Mesenchymal stem cell (in vitro differentiated cells and primary cell): Measurements from ENCODE around the gene OR2B2. TPM values are rescaled to one million over a fixed set of nuclear protein-coding genes. Genes with fewer than 3 reads are reported as not detected.
A peak's percentile ranks its signal among the peaks of the same experiment; 100 is the strongest.

ENCODE experiments used
- DNase-seq: peaks from one replicate; pipeline ENCODE4 v3.0.0-alpha.2; 2013
- H2AFZ ChIP-seq: one replicate; pipeline ENCODE4 v1.6.1; 2013; ENCODE audit warnings: low read depth, mild to moderate bottlenecking, control low read depth, inconsistent platforms, low read length, moderate library complexity
- H2AK5ac ChIP-seq: 2 replicates; pipeline ENCODE4 v1.6.1; 2013; ENCODE audit warnings: low read length, moderate library complexity, mild to moderate bottlenecking, inconsistent platforms; ENCODE audit not compliant: severe bottlenecking
- H2BK120ac ChIP-seq: one replicate; pipeline ENCODE4 v1.6.1; 2013; ENCODE audit warnings: low read depth, mild to moderate bottlenecking, inconsistent platforms, low read length, moderate library complexity
- H2BK12ac ChIP-seq, 2 experiments: one replicate each; pipeline ENCODE4 v1.6.1; 2013; ENCODE audit warnings: inconsistent platforms in 2 of 2, low read length in 2 of 2, mild to moderate bottlenecking in 2 of 2, moderate library complexity in 2 of 2, control low read depth in 1 of 2
- H2BK15ac ChIP-seq: one replicate; pipeline ENCODE4 v1.6.1; 2013; ENCODE audit warnings: mild to moderate bottlenecking, low read depth, inconsistent platforms; ENCODE audit not compliant: poor library complexity, severe bottlenecking
- H2BK5ac ChIP-seq: 2 replicates; pipeline ENCODE4 v1.6.1; 2013; ENCODE audit warnings: low read depth, mild to moderate bottlenecking, low read length, control low read depth, inconsistent platforms; ENCODE audit not compliant: poor library complexity, severe bottlenecking
- H3K14ac ChIP-seq, 2 experiments: one replicate each; pipeline ENCODE4 v1.6.1; 2013; ENCODE audit warnings: inconsistent platforms in 2 of 2, low read length in 2 of 2, control low read depth in 1 of 2, mild to moderate bottlenecking in 1 of 2, moderate library complexity in 1 of 2
- H3K18ac ChIP-seq, 2 experiments: one replicate each; pipeline ENCODE4 v1.6.1; 2013; ENCODE audit warnings: inconsistent platforms in 2 of 2, low read length in 2 of 2, control low read depth in 1 of 2, low read depth in 1 of 2, mild to moderate bottlenecking in 1 of 2
- H3K23ac ChIP-seq, 2 experiments: one replicate each; pipeline ENCODE4 v1.6.1; 2013; ENCODE audit warnings: inconsistent platforms in 2 of 2, low read length in 2 of 2, mild to moderate bottlenecking in 2 of 2, moderate library complexity in 2 of 2, control low read depth in 1 of 2
- H3K27ac ChIP-seq: 2 replicates; pipeline ENCODE4 v1.5.1; 2013; ENCODE audit warnings: mild to moderate bottlenecking, moderate library complexity, low read length, control low read depth, inconsistent platforms; ENCODE audit not compliant: poor library complexity, severe bottlenecking
- H3K27me3 ChIP-seq, 2 experiments: 2 replicates each; pipeline versions ENCODE4 v1.6.1 to v1.7.0; 2013; ENCODE audit warnings: low read length in 2 of 2, mild to moderate bottlenecking in 2 of 2, moderate library complexity in 2 of 2, control low read depth in 1 of 2, inconsistent platforms in 1 of 2; ENCODE audit not compliant: control insufficient read depth in 1 of 2, insufficient read depth in 1 of 2
- H3K36me3 ChIP-seq, 2 experiments: 2 replicates each; pipeline versions ENCODE4 v1.6.1 to v1.7.0; 2013; ENCODE audit warnings: low read length in 2 of 2, control low read depth in 1 of 2, inconsistent platforms in 1 of 2, low read depth in 1 of 2, mild to moderate bottlenecking in 1 of 2; ENCODE audit not compliant: insufficient read depth in 2 of 2, control insufficient read depth in 1 of 2
- H3K4ac ChIP-seq, 2 experiments: one replicate each; pipeline ENCODE4 v1.6.1; 2013; ENCODE audit warnings: inconsistent platforms in 2 of 2, low read length in 2 of 2, mild to moderate bottlenecking in 2 of 2, moderate library complexity in 2 of 2, control low read depth in 1 of 2, low read depth in 1 of 2
- H3K4me1 ChIP-seq: 2 replicates; pipeline ENCODE4 v1.6.1; 2013; ENCODE audit warnings: low read depth, low read length, control low read depth; ENCODE audit not compliant: control insufficient read depth, insufficient read depth
- H3K4me2 ChIP-seq: 2 replicates; pipeline ENCODE4 v1.6.1; 2013; ENCODE audit warnings: low read length, mild to moderate bottlenecking, inconsistent platforms; ENCODE audit not compliant: poor library complexity, severe bottlenecking
- H3K4me3 ChIP-seq, 2 experiments: 2 replicates each; pipeline versions ENCODE4 v1.5.1 to v1.7.0; 2013; ENCODE audit warnings: low read length in 2 of 2, mild to moderate bottlenecking in 2 of 2, control low read depth in 1 of 2, low read depth in 1 of 2; ENCODE audit not compliant: insufficient read depth in 1 of 2
- H3K79me1 ChIP-seq: replicated peaks from 2 replicates; pipeline ENCODE4 v1.6.1; 2013; ENCODE audit warnings: mild to moderate bottlenecking, control low read depth, low read length, inconsistent platforms; ENCODE audit not compliant: poor library complexity, severe bottlenecking
- H3K9ac ChIP-seq: 2 replicates; pipeline ENCODE4 v1.7.0; 2013; ENCODE audit warnings: mild to moderate bottlenecking, low read length, moderate library complexity
- H3K9me3 ChIP-seq: 2 replicates; pipeline ENCODE4 v1.7.0; 2013; ENCODE audit warnings: mild to moderate bottlenecking, low read length; ENCODE audit not compliant: control insufficient read depth
- H4K8ac ChIP-seq: one replicate; pipeline ENCODE4 v1.6.1; 2013; ENCODE audit warnings: inconsistent platforms, mild to moderate bottlenecking, low read length, moderate library complexity
- H4K91ac ChIP-seq: one replicate; pipeline ENCODE4 v1.6.1; 2013; ENCODE audit warnings: mild to moderate bottlenecking, low read length, inconsistent platforms
- WGBS: methylation state at CpG from one replicate; pipeline ENCODE4 v1.1.7; 2013; ENCODE audit warnings: mixed read lengths; 5-methylcytosine and 5-hydroxymethylcytosine counted together
- polyA plus RNA-seq, 2 experiments: library from polyadenylated mRNA; stranded (reverse); fragments of 200-250 nt; gene quantifications; one replicate each; pipeline ENCODE4 v1.2.3, GENCODE V29; 2013

The OR2B2 gene
- polyA plus RNA-seq (2013, experiment 1 of 2), result not detected
- not detected for polyA plus RNA-seq (2013, experiment 2 of 2)

DNA sequence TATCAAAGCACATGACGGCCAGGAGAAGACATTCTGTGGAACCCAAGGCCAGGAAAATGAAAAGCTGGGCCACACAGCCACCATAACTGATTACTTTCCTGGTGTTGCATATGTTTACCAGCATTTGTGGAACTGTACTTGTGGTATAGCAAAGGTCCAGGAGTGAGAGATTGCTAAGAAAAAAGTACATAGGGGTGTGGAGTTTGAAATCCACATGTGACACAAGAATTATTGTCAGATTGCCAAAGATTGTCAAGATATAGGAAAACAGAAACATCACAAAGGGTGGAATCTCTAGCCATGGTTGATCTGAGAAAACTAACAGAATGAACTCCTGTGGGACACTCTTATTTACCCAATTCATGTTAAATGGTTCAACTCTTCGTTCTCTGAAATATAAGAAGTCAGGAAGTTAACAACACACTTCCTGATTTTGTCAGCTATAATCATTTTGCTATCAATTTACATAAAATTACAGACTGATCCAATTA is at the start of gene OR2B2:
Gene OR2B2 (minus strand): TSS at position 441 of the 491 bp plus-strand sequence. CDS start 77 bp downstream, at position 364.
- H3K9ac ChIP-seq, result no peak within 1 kb of the TSS
- no peak within 1 kb of the TSS for H2BK15ac ChIP-seq
- no peak within 1 kb of the TSS for H2BK12ac ChIP-seq
- no peaks in the 10 kb centered on the region for H3K9me3 ChIP-seq
- H3K4ac ChIP-seq, result no peak within 1 kb of the TSS
- no peak within 1 kb of the TSS for H4K91ac ChIP-seq
- no peak within 1 kb of the TSS for H4K8ac ChIP-seq
- H3K36me3 ChIP-seq, result no peaks in the 10 kb centered on the region
- H3K4me3 ChIP-seq, result no peak within 1 kb of the TSS
- H2AFZ ChIP-seq, result no peak within 1 kb of the TSS
- H2BK5ac ChIP-seq, result no peak within 1 kb of the TSS
- 73% methylated on average over 1 of the region's 2 CpGs for WGBS
- no peaks in the 10 kb centered on the region for H3K79me1 ChIP-seq
- peak within 1 kb of the TSS in 1 of 2 experiments; percentile 19 for H3K23ac ChIP-seq
- H3K14ac ChIP-seq, result no peak within 1 kb of the TSS
- no peak within 1 kb of the TSS for H2BK120ac ChIP-seq
- H3K27me3 ChIP-seq, result peaks cover 0 to 3% of the 10 kb centered on the region in 2 experiments
- H3K27ac ChIP-seq, result no peak within 1 kb of the TSS
- H3K18ac ChIP-seq, result no peak within 1 kb of the TSS
- no peak within 1 kb of the TSS for H3K4me2 ChIP-seq
- DNase-seq, result no peak
- H3K4me1 ChIP-seq, result no peaks in the 10 kb centered on the region
- H2AK5ac ChIP-seq, result no peak within 1 kb of the TSS

- H2BK5ac ChIP-seq, result no peak overlapping the region
- no peak overlapping the region for H3K14ac ChIP-seq
- no peak overlapping the region for H3K27ac ChIP-seq
- 67% methylated on average over 4 of the region's 4 CpGs for WGBS
- no peaks in the 10 kb centered on the region for H3K9me3 ChIP-seq
- H2AK5ac ChIP-seq, result no peak overlapping the region
- no peak overlapping the region for H2BK120ac ChIP-seq
- no peak overlapping the region for H3K4me3 ChIP-seq
- H3K4me2 ChIP-seq, result no peak overlapping the region
- no peak overlapping the region for H2BK15ac ChIP-seq
- H3K4ac ChIP-seq, result no peak overlapping the region
- H3K36me3 ChIP-seq, result no peaks in the 10 kb centered on the region
- H2AFZ ChIP-seq, result no peak overlapping the region
- no peak overlapping the region for H3K18ac ChIP-seq
- no peaks in the 10 kb centered on the region for H3K27me3 ChIP-seq
- no peak overlapping the region for H4K91ac ChIP-seq
- H3K9ac ChIP-seq, result no peak overlapping the region
- H2BK12ac ChIP-seq, result no peak overlapping the region
- no peaks in the 10 kb centered on the region for H3K79me1 ChIP-seq
- H4K8ac ChIP-seq, result no peak overlapping the region
- no peaks in the 10 kb centered on the region for H3K4me1 ChIP-seq
- DNase-seq, result no peak
- H3K23ac ChIP-seq, result no peak overlapping the region
Observed at GRCh38 chr6:27957516-27957915, 45.3 kb upstream of the OR2B2 start.

- 59% methylated on average over 1 of the region's 1 CpG for WGBS
Observed at GRCh38 chr6:27956941-27957340, 44.7 kb upstream of the OR2B2 start, which contains the start of gene OR2B6. OR2B6 (plus strand) TSS chr6:27957241; CDS start chr6:27957241, 0 bp downstream.

GRCh38 chr6:27951040-27951439 is 38.8 kb upstream of the OR2B2 start:
- no peaks in the 10 kb centered on the region for H3K36me3 ChIP-seq
- H4K91ac ChIP-seq, result no peak overlapping the region
- no peak overlapping the region for H2BK12ac ChIP-seq
- no peak overlapping the region for H4K8ac ChIP-seq
- H3K23ac ChIP-seq, result no peak overlapping the region
- H3K4me3 ChIP-seq, result no peak overlapping the region
- H3K27me3 ChIP-seq, result no peaks in the 10 kb centered on the region
- H3K9ac ChIP-seq, result no peak overlapping the region
- no peaks in the 10 kb centered on the region for H3K9me3 ChIP-seq
- no peak for DNase-seq
- H2BK15ac ChIP-seq, result no peak overlapping the region
- no CpG with 5 or more reads among the region's 1 CpG for WGBS
- no peak overlapping the region for H3K27ac ChIP-seq
- H3K79me1 ChIP-seq, result no peaks in the 10 kb centered on the region
- H3K14ac ChIP-seq, result no peak overlapping the region
- no peak overlapping the region for H2BK120ac ChIP-seq
- no peak overlapping the region for H3K18ac ChIP-seq
- no peak overlapping the region for H2AFZ ChIP-seq
- H3K4me1 ChIP-seq, result no peaks in the 10 kb centered on the region
- no peak overlapping the region for H2BK5ac ChIP-seq
- H3K4me2 ChIP-seq, result no peak overlapping the region
- H3K4ac ChIP-seq, result no peak overlapping the region
- no peak overlapping the region for H2AK5ac ChIP-seq

More at GRCh38 chr6:27956941-27957340, 44.7 kb upstream of the OR2B2 start, which contains the start of gene OR2B6:
- no peak within 1 kb of the TSS for H4K8ac ChIP-seq
- no peak within 1 kb of the TSS for H3K9ac ChIP-seq
- H2AFZ ChIP-seq, result no peak within 1 kb of the TSS
- no peak within 1 kb of the TSS for H3K27ac ChIP-seq
- no peak within 1 kb of the TSS for H3K4me2 ChIP-seq
- no peaks in the 10 kb centered on the region for H3K9me3 ChIP-seq
- H2BK12ac ChIP-seq, result no peak within 1 kb of the TSS
- no peak within 1 kb of the TSS for H3K18ac ChIP-seq
- H3K4me1 ChIP-seq, result no peaks in the 10 kb centered on the region
- no peaks in the 10 kb centered on the region for H3K36me3 ChIP-seq
- H3K23ac ChIP-seq, result no peak within 1 kb of the TSS
- H3K4ac ChIP-seq, result no peak within 1 kb of the TSS
- no peak within 1 kb of the TSS for H3K14ac ChIP-seq
- H4K91ac ChIP-seq, result no peak within 1 kb of the TSS
- H2BK15ac ChIP-seq, result no peak within 1 kb of the TSS
- H3K4me3 ChIP-seq, result no peak within 1 kb of the TSS
- H3K27me3 ChIP-seq, result no peaks in the 10 kb centered on the region
- H2AK5ac ChIP-seq, result no peak within 1 kb of the TSS
- H2BK5ac ChIP-seq, result no peak within 1 kb of the TSS
- DNase-seq, result no peak
- no peaks in the 10 kb centered on the region for H3K79me1 ChIP-seq
- H2BK120ac ChIP-seq, result no peak within 1 kb of the TSS
